TTC549 (cell line): ENCODE data around the gene AKT1S1.
"Not testable (repeated sequence)": the region's sequence is repeated elsewhere in the genome, so short reads cannot be mapped to it uniquely, and the experiment has no call there.

Source experiments
- FAIRE-seq: peaks from 2 replicates; lab custom pipeline; 2012; peaks lifted over from hg19 to GRCh38; lab: Jason Lieb, UNC

The AKT1S1 gene

GRCh38 chr19:49877020-49877878 is at the start of gene AKT1S1, which contains the start of gene TBC1D17:
AKT1S1 (minus strand) TSS chr19:49877355; CDS start chr19:49873295, 4,060 bp downstream.
TBC1D17 (plus strand) TSS chr19:49877702; CDS start chr19:49877724, 22 bp downstream.
- peak; percentile 96 for FAIRE-seq

GRCh38 chr19:49926515-49926914 is 49.4 kb upstream of the AKT1S1 start:
- FAIRE-seq, result no peak

GRCh38 chr19:49925486-49925885 is 48.3 kb upstream of the AKT1S1 start:
- FAIRE-seq, result no peak

GRCh38 chr19:49924881-49925210 is 47.7 kb upstream of the AKT1S1 start:
- not testable (repeated sequence) for FAIRE-seq

GRCh38 chr19:49924004-49924880 is 47.1 kb upstream of the AKT1S1 start:
- no peak for FAIRE-seq

- FAIRE-seq, result no peak
Measured at GRCh38 chr19:49923055-49924003, 46.2 kb upstream of the AKT1S1 start.

- FAIRE-seq, result no peak
Measured at GRCh38 chr19:49921871-49922795, 45.0 kb upstream of the AKT1S1 start.

- FAIRE-seq, result no peak
Measured at GRCh38 chr19:49920624-49921363, 43.6 kb upstream of the AKT1S1 start.

GRCh38 chr19:49918089-49918488 is 40.9 kb upstream of the AKT1S1 start:
- FAIRE-seq, result no peak

- FAIRE-seq, result no peak
Measured at GRCh38 chr19:49916839-49917733, 39.9 kb upstream of the AKT1S1 start.

- no peak for FAIRE-seq
Measured at GRCh38 chr19:49915271-49915670, 38.1 kb upstream of the AKT1S1 start.

- no peak for FAIRE-seq
Measured at GRCh38 chr19:49913720-49914119, 36.6 kb upstream of the AKT1S1 start.

GRCh38 chr19:49912965-49913685 is 36.0 kb upstream of the AKT1S1 start:
- no peak for FAIRE-seq

GRCh38 chr19:49911381-49912145 is 34.4 kb upstream of the AKT1S1 start:
- FAIRE-seq, result no peak

GRCh38 chr19:49910179-49910578 is 33.0 kb upstream of the AKT1S1 start:
- FAIRE-seq, result no peak

- FAIRE-seq, result no peak
Measured at GRCh38 chr19:49908480-49909420, 31.6 kb upstream of the AKT1S1 start.
